ENCODE data around the gene SEMA7A.

- no peak for TF ChIP-seq CTCF (IDR thresholded peaks at IDR 0.05; ENCODE audit: low read depth, low read length)
- TF ChIP-seq POLR2A (IDR thresholded peaks at IDR 0.05; ENCODE audit: extremely low read depth, insufficient read length), result no peak
- no peak for TF ChIP-seq MAX (IDR thresholded peaks at IDR 0.05; ENCODE audit: low read depth, low read length)
- TF ChIP-seq MYC (IDR thresholded peaks at IDR 0.05; ENCODE audit: low read depth, low read length), result no peak
These were observed 64.5 kb downstream of the SEMA7A start for GRCh38 chr15:74369084-74369745.
